ENCODE data around the gene ZDHHC19. TPM values are rescaled to one million over a fixed set of nuclear protein-coding genes. Genes with fewer than 3 reads are reported as not detected.

ZDHHC19 gene
- total and polyA plus RNA-seq, 2 experiments from 2014 or later, result 0.26 to 1.4 TPM

GRCh38 chr3:196236223-196236622 lies 25.0 kb upstream of the ZDHHC19 start:
- Histone ChIP-seq H3K27me3 (no peaks in the 10 kb centered on the region), H3K27ac (no peak overlapping the region), H3K9me3 (ENCODE audit: low read depth) (no peaks in the 10 kb centered on the region), H3K4me3 (no peak overlapping the region), H3K36me3 (peaks cover 19% of the 10 kb centered on the region), H3K4me1 (ENCODE audit: low read depth) (peaks cover 15% of the 10 kb centered on the region)
- TF ChIP-seq CTCF (IDR thresholded peaks at IDR 0.05; ENCODE audit: low read depth, low read length), result no peak
- DNase-seq (ENCODE audit: low read depth in 1 of 2, low spot score in 1 of 2), result no peak

- Histone ChIP-seq H3K27ac (no peak overlapping the region), H3K4me3 (no peak overlapping the region), H3K27me3 (no peaks in the 10 kb centered on the region), H3K36me3 (peaks cover 18% of the 10 kb centered on the region), H3K4me1 (ENCODE audit: low read depth) (peaks cover 15% of the 10 kb centered on the region), H3K9me3 (ENCODE audit: low read depth) (no peaks in the 10 kb centered on the region)
- no peak for TF ChIP-seq CTCF (IDR thresholded peaks at IDR 0.05; ENCODE audit: low read depth, low read length)
- no peak for DNase-seq (ENCODE audit: low read depth in 1 of 2, low spot score in 1 of 2)
These were observed 24.4 kb upstream of the ZDHHC19 start for GRCh38 chr3:196235452-196236122.

- peaks cover 1% of the 10 kb centered on the region for H3K36me3 ChIP-seq
These were observed 21.7 kb upstream of the ZDHHC19 start for GRCh38 chr3:196232882-196233251.

GRCh38 chr3:196232154-196232881 lies 21.1 kb upstream of the ZDHHC19 start:
- Histone ChIP-seq H3K27me3 (no peaks in the 10 kb centered on the region), H3K4me3 (no peak overlapping the region), H3K36me3 (no peaks in the 10 kb centered on the region), H3K4me1 (ENCODE audit: low read depth) (peaks cover 4% of the 10 kb centered on the region), H3K9me3 (ENCODE audit: low read depth) (no peaks in the 10 kb centered on the region), H3K27ac (no peak overlapping the region)
- no peak for TF ChIP-seq CTCF (IDR thresholded peaks at IDR 0.05; ENCODE audit: low read depth, low read length)
- no peak for DNase-seq (ENCODE audit: low read depth in 1 of 2, low spot score in 1 of 2)

More at GRCh38 chr3:196232882-196233251, 21.7 kb upstream of the ZDHHC19 start:
- no peak for TF ChIP-seq CTCF (IDR thresholded peaks at IDR 0.05; ENCODE audit: low read depth, low read length)
- Histone ChIP-seq H3K4me3 (no peak overlapping the region), H3K4me1 (ENCODE audit: low read depth) (peaks cover 8% of the 10 kb centered on the region), H3K27me3 (no peaks in the 10 kb centered on the region), H3K9me3 (ENCODE audit: low read depth) (no peaks in the 10 kb centered on the region), H3K27ac (no peak overlapping the region)
- DNase-seq (ENCODE audit: low read depth in 1 of 2, low spot score in 1 of 2), result no peak

- Histone ChIP-seq H3K27me3 (no peaks in the 10 kb centered on the region), H3K27ac (peak overlapping the region; percentile 19), H3K36me3 (no peaks in the 10 kb centered on the region), H3K4me1 (ENCODE audit: low read depth) (no peaks in the 10 kb centered on the region), H3K4me3 (no peak overlapping the region), H3K9me3 (ENCODE audit: low read depth) (no peaks in the 10 kb centered on the region)
- DNase-seq (ENCODE audit: low read depth in 1 of 2, low spot score in 1 of 2), result peak; percentile 40 to 61
- no peak for TF ChIP-seq CTCF (IDR thresholded peaks at IDR 0.05; ENCODE audit: low read depth, low read length)
These were observed 16.7 kb upstream of the ZDHHC19 start for GRCh38 chr3:196227629-196228493.
